Measurements from ENCODE around the gene PHF12.
"Not testable (repeated sequence)": the region's sequence is repeated elsewhere in the genome, so short reads cannot be mapped to it uniquely, and the experiment has no call there.

PHF12 gene

DNA sequence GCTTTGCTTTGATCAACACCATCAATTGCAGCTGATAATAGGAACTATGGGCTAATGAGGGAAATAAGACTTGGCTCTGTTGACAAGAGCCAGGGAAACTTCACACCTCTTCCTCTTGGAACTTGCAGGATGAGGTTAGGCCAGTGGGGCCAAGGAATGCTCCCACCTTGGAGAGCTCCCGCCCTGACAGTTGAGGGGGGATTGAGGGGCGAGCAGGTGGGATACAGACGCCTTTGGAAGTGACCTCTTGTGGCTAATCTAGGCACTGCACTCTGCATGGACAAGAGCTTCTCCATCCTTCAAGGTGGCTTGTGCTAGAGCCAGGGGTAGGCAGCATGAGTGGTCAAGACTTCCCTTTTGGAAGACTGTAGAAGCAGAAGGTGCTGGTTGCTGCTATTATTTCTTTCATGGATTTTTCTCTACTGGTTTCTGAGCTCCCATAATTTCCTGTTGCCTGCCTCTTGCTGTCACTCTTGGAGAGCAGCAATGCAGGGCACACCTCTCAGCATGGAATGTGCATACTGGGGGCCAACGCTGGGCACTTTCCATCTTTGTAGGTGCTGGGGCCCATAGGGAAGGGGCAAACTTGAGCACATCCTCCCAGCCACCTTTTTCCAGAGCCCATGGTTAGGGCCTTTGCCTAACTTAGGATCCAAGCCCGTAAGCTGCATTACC is 2.3 kb upstream of the PHF12 start:
- peak; percentile 30 for DNase-seq (ENCODE audit: low read depth)

DNA sequence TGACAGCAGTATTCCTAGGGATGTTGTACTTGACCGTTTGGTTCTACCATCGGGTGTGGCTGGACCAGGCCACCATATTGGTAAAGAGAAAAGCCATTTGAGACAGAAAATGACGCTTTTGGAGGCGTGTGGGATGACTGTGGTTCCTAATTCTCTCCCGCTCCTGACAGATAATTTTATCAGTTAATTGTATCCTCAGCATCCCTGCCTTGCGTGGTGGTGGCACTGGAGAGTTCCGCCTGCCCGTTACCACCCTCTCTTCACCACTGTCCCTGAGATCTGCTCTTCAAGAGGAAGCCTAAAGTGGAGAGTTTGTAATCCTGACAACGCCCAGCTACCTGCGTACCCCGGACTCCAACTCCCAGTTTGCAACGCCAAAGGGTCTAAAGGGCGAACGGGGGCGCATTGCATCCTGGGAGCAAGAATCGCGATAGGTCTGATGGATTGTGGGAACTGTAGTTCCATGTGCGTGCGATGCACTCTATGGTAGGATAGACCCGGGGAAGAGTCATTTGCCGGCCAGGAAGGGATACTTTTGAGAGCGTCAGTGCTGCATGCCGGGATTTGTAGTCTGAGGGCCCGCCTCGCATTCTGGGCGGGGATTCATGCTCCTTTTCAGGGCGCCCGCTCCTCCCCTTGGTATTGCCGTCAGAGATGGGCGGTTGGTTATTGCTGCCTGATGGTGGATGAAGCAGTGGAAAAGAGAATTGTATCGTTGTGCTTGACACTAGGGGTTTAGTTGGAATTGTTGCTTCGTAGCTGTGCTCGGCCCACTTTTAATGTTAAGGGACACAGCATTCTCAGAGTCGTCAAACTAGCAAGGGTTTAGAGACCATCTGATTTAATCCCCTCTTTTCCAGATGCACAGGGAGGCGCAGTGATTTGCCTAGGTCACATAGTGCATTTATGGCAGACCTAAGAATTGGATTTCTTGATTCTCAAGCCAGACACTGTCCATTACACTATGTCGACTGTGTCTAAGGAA is 965 bp upstream of the PHF12 start:
- peak; percentile 90 for DNase-seq (ENCODE audit: low read depth)

GRCh38 chr17:28950752-28951427 is 428 bp downstream of the PHF12 start:
- DNase-seq (ENCODE audit: low read depth) = peak; percentile 11

GRCh38 chr17:28950017-28950751 is 1.1 kb downstream of the PHF12 start:
- peak; percentile 29 for DNase-seq (ENCODE audit: low read depth)

DNA sequence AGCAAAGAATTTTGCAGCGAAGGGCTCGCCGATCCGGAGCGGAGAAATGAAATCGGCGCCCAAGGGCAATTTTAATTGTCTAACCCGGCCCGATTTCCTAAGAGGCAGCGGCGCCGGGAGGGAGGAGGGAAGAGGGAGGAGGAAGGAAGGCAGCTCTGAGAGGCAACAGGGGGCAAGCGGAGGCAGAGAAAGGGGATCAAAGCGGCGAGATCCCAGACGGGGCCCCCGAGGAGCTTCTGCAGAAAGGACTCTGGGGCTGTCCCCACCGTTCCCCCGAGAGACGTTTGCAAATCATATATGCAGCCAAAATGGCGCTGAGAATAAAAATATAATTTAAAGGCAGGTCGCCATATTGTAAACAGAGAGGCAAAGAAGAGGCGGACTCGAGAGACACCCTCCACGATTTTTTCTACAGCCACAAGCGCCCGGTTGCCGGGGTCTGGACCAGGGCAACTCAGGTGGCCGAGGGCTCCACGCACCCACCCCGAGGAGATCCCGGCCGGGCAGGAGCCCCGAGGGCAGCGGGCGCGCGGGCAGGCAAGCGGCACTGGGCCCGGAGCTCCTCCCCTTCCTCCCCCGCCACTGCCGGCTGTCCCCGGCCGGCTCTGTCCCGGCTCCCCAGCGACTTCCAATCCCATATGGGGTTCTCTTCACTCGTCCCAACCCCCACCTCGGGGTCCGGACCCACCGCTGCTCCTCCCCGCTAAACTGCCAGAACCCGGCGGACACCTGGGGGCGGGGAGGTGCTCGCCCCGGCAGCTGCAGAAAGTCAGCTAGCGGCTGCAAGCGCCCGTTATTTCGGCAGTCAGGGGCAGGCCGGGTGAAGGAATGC is 1.9 kb downstream of the PHF12 start:
- peak; percentile 28 for DNase-seq (ENCODE audit: low read depth)

- DNase-seq (ENCODE audit: low read depth) = no peak
Observed at GRCh38 chr17:28948873-28949184, 2.5 kb downstream of the PHF12 start.

GRCh38 chr17:28948342-28948741 is 3.0 kb downstream of the PHF12 start:
- no peak for DNase-seq (ENCODE audit: low read depth)

GRCh38 chr17:28947639-28948038 is 3.7 kb downstream of the PHF12 start:
- no peak for DNase-seq (ENCODE audit: low read depth)

DNA sequence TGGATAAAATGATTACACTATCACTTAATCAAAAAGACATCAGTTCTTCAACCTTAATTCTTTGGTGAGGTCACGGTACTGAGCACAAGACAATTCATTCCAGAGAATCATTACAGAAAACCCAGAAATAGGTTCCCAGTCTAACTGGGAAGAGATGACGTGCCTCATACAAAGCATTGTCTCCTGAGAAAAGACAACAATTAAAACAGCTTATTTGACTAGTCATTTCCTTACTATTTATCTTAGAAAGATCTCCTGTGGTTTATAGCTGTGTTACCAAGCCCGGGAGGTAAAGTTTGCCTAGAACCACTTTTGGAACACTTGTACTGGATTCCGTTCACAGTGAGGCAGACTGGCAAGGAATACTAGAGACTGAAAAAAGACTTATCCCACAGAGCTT is 5.1 kb downstream of the PHF12 start:
- no peak for DNase-seq (ENCODE audit: low read depth)

DNA sequence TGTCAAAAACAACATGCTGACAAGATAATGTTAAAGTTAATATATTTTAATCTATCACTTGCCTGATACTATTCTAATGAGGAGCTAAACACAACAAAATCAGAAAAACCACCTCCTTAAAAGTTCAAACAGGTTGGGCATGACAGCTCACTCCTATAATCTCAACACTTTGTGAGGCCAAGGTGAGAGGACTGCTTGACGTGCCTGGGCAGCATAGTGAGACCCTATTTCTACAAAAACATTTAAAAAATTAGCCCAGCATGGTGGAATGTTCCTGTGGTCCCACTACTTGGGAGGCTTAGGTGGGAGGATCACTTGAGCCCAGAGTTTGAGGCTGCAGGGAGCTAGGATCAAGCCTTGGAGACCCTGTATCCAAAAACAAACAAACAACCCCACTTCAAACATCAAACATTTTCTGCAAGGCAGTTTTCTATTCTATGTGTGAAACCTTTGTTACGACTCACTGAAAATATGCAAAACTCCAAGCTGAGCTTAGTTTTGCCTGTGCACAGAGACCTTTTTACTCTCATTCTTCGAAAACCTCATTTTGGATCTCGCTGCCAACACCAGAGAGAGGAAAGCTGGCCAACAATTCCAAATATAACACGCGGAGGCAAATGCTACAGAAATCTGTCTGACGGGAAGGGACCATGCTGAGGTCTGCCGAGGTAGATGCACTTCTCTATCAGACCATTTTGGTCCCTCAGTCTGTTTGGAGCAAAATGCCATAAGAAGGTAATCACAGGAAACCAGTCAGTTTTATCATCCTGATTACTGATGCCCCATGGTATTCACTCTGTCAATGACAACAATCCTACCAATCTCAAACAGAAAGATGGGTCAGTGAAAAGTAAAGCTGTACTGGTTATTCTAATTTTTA is 6.2 kb downstream of the PHF12 start:
- no peak for DNase-seq (ENCODE audit: low read depth)

- no peak for DNase-seq (ENCODE audit: low read depth)
Observed at GRCh38 chr17:28944343-28944742, 7.0 kb downstream of the PHF12 start.

GRCh38 chr17:28942925-28943324 is 8.4 kb downstream of the PHF12 start:
- DNase-seq (ENCODE audit: low read depth) = no peak

- no peak for DNase-seq (ENCODE audit: low read depth)
Observed at GRCh38 chr17:28941251-28941650, 10.1 kb downstream of the PHF12 start.

- DNase-seq (ENCODE audit: low read depth) = no peak
Observed at GRCh38 chr17:28940675-28941074, 10.6 kb downstream of the PHF12 start.

- no peak for DNase-seq (ENCODE audit: low read depth)
Observed at GRCh38 chr17:28940142-28940541, 11.2 kb downstream of the PHF12 start.

DNA sequence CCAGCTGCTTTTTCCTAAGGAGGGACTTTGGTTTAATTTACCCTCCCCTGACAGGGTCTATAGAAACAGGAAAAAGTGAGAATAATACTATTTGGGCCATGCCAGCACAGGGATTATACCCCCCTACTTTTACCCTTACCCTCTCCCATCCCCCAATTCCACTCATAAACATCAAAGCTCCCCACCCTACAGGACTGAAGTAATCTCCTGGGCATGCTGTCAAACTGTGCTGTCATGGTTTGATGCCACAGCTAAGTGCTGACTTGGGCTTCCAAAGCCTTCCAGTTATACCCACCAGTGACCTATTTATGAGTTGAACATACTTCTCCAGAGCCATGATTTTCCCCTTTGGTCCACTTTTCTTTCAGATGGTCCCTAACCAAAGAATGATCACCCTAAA is 12.8 kb downstream of the PHF12 start:
- no peak for DNase-seq (ENCODE audit: low read depth)

GRCh38 chr17:28937044-28937729 is 14.1 kb downstream of the PHF12 start:
- no peak for DNase-seq (ENCODE audit: low read depth)

DNA sequence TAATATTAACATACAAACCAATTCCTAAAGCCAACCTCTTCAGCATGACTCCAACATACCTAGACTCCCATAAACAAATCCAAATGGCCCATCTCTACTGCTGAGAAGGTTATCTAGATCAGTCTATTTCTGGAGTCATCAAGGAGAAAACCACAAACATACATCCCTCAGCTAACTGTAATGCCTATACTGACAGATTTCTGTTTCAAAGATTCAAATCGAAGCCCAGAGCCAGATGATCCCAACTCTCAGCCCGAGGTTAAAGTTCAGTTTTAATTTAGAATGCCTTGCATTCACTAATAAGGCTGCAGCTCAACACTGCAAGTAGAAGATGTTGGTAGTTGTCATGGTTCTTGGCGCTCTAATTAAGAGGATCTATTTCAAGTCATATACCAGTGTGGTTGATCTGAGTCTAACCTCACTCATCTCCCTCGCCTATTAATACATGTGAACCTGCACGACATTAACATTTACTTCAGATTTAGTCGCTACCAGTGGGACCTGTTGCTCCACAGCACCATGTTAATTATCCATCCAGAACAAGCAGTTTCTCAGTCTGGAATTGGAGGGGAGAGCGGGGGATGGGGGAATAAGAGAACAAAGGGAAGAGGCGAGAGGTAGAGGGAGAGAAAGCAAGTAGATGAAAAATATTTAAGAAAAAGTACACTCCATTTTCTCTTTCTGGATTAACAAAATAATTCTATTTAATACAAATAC is 15.4 kb downstream of the PHF12 start:
- no peak for DNase-seq (ENCODE audit: low read depth)

- DNase-seq (ENCODE audit: low read depth) = not testable (repeated sequence)
Observed at GRCh38 chr17:28934508-28934907, 16.8 kb downstream of the PHF12 start.

Data from activated T-cell treated with anti-CD3 and anti-CD28 coated beads for 1 hour (primary cell).